Liver (tissue), 9 donors: Measurements from ENCODE around the gene PITX2. TPM values are rescaled to one million over a fixed set of nuclear protein-coding genes. Genes with fewer than 3 reads are reported as not detected.

Experiments
- DNase-seq: peaks from one replicate; pipeline ENCODE4 v3.0.0-alpha.2; 2017; ENCODE audit warnings: low spot score
- H3K27ac ChIP-seq, 2 donors: one replicate each; pipeline ENCODE4 v1.7.0; 2013; ENCODE audit warnings: inconsistent platforms in 2 of 2, low read length in 2 of 2, control low read depth in 1 of 2, low read depth in 1 of 2, mild to moderate bottlenecking in 1 of 2
- H3K27me3 ChIP-seq, 4 donors: one replicate each; pipeline versions ENCODE4 v1.6.1 to v1.7.0; 2013; ENCODE audit warnings: low read length in 3 of 4, inconsistent platforms in 1 of 4, mild to moderate bottlenecking in 1 of 4, moderate library complexity in 1 of 4; ENCODE audit not compliant: control insufficient read depth in 4 of 4, insufficient read depth in 4 of 4
- H3K36me3 ChIP-seq, 4 donors: one replicate each; pipeline versions ENCODE4 v1.6.1 to v1.7.0; 2013; ENCODE audit warnings: low read length in 3 of 4, mild to moderate bottlenecking in 3 of 4, low read depth in 1 of 4, moderate library complexity in 1 of 4; ENCODE audit not compliant: control insufficient read depth in 4 of 4, insufficient read depth in 3 of 4
- H3K4me1 ChIP-seq, 4 donors: one replicate each; pipeline versions ENCODE4 v1.6.1 to v1.7.0; 2013; ENCODE audit warnings: low read length in 3 of 4, mild to moderate bottlenecking in 3 of 4, moderate library complexity in 1 of 4; ENCODE audit not compliant: control insufficient read depth in 4 of 4, insufficient read depth in 4 of 4
- H3K4me3 ChIP-seq, 3 donors: one replicate each; pipeline versions ENCODE4 v1.6.1 to v1.7.0; 2013; ENCODE audit warnings: low read length in 3 of 3, control low read depth in 1 of 3, low read depth in 1 of 3, mild to moderate bottlenecking in 1 of 3
- H3K9ac ChIP-seq, 2 donors: one replicate each; pipeline ENCODE4 v1.7.0; 2013; ENCODE audit warnings: low read length in 2 of 2, mild to moderate bottlenecking in 2 of 2, moderate library complexity in 2 of 2, control low read depth in 1 of 2, low read depth in 1 of 2
- H3K9me3 ChIP-seq, 4 donors: one replicate each; pipeline versions ENCODE4 v1.6.1 to v1.7.0; 2013; ENCODE audit warnings: low read length in 3 of 4; ENCODE audit not compliant: control insufficient read depth in 4 of 4
- EGR1 ChIP-seq, 2 donors: IDR thresholded peaks; 2 replicates each; pipeline ENCODE4 v1.6.1; 2016 to 2018; ENCODE audit warnings: antibody characterized with exemption in 2 of 2, low read depth in 2 of 2
- FOXA1 ChIP-seq: IDR thresholded peaks from 2 replicates; pipeline ENCODE4 v1.6.1; 2016; ENCODE audit warnings: antibody characterized with exemption
- GABPA ChIP-seq, 2 donors: IDR thresholded peaks in 1 of 2; conservative IDR thresholded peaks in 1 of 2; 2 replicates each; pipeline ENCODE4 v1.6.1; 2016; ENCODE audit warnings: antibody characterized with exemption in 2 of 2, mild to moderate bottlenecking in 1 of 2, moderate library complexity in 1 of 2
- HNF4A ChIP-seq, 2 donors: conservative IDR thresholded peaks; 2 replicates each; pipeline ENCODE4 v1.6.1; 2016; ENCODE audit warnings: antibody characterized with exemption in 2 of 2, mild to moderate bottlenecking in 2 of 2
- HNF4G ChIP-seq: IDR thresholded peaks from 2 replicates; pipeline ENCODE4 v1.6.1; 2016; ENCODE audit warnings: antibody characterized with exemption
- JUND ChIP-seq, 2 donors: IDR thresholded peaks; 2 replicates each; pipeline ENCODE4 v1.6.1; 2016; ENCODE audit warnings: antibody characterized with exemption in 2 of 2
- RXRA ChIP-seq, 2 donors: IDR thresholded peaks; 2 replicates each; pipeline ENCODE4 v1.6.1; 2017 to 2018; ENCODE audit warnings: antibody characterized with exemption in 2 of 2, mild to moderate bottlenecking in 1 of 2
- SP1 ChIP-seq: IDR thresholded peaks from 2 replicates; pipeline ENCODE4 v1.6.1; 2018; ENCODE audit warnings: antibody characterized with exemption, mild to moderate bottlenecking
- TAF1 ChIP-seq: conservative IDR thresholded peaks from 2 replicates; pipeline ENCODE4 v1.6.1; 2016; ENCODE audit warnings: antibody characterized with exemption, mild to moderate bottlenecking
- WGBS: extraction: QIAGEN DNeasy Blood & Tissue Kit; methylation state at CpG from one replicate; pipeline ENCODE4 v1.1.7; 2013; 5-methylcytosine and 5-hydroxymethylcytosine counted together
- polyA plus RNA-seq, 2 donors: library from polyadenylated mRNA; stranded (reverse) in 1 of 2; unstranded in 1 of 2; fragments of 200-250 nt in 1 of 2; fragments of >200 nt in 1 of 2; fragmentation: Nextera tagmentation in 1 of 2; extraction: Ambion mirVana in 1 of 2; gene quantifications; one replicate each; pipeline versions ENCODE4 v1.2.1 to v1.2.3, GENCODE V29; 2013 to 2015
- total RNA-seq, 2 donors: library from RNA; depleted of rRNA; stranded (reverse); fragments of >200 nt; gene quantifications; one replicate each; pipeline ENCODE4 v1.2.3, GENCODE V29; 2014
- TF ChIP-seq, protein P1 (sequence below): IDR thresholded peaks from 2 replicates; pipeline ENCODE4 v1.6.1; 2016; ENCODE audit warnings: antibody characterized with exemption, mild to moderate bottlenecking
- TF ChIP-seq, protein P2 (sequence below): IDR thresholded peaks from 2 replicates; pipeline ENCODE4 v1.6.1; 2016; ENCODE audit warnings: antibody characterized with exemption
- TF ChIP-seq, protein P3 (sequence below): IDR thresholded peaks from 2 replicates; pipeline ENCODE4 v1.6.1; 2016; ENCODE audit warnings: antibody characterized with exemption
- donor health status: healthy.
- donor health status: healthy.
- donor health status: healthy.
- donor health status: healthy.
- donor health status: healthy.

PITX2 gene
- total and polyA plus RNA-seq, 4 donors, result 0.06 TPM; not detected in 3

DNA sequence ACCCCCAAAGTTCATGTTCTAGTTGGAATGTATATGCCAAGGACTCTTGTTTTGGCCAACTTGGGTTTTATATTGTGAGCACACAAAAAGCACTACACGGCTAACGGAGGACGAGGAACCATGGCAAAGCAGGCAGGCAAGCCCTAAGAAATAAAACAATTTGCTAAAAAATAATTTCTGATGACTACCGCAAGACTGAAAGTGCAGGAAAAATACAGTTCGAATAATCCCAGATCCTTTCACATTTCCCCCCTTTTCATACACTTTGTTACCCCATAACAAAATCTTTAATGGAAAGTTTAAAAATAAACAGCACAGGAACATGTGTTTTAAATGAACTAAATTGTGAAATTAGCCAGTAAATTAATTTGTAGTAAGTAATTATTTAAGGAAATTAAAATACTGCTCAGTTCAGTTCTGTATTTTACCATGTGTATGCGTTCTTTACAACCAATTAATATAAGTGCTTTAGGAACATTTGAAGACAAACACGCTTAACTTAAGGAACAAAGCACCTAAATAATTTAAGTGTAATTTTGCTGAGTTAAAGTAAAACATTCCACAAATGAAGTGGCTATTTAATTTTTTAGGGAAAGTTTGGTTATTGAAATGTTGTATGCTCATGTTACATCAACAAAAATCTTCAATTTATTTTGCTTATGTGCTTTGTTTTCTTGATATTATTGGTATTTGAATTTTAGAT is 12.4 kb upstream of the PITX2 start:
- no peak for DNase-seq
- Histone ChIP-seq H3K9ac (no peak overlapping the region), H3K4me1 (peaks cover 13 to 28% (median 21%) of the 10 kb centered on the region in 4 donors), H3K27me3 (peaks cover 0 to 62% (median 36%) of the 10 kb centered on the region in 4 donors), H3K27ac (no peak overlapping the region), H3K9me3 (peaks cover 0 to 10% (median 2%) of the 10 kb centered on the region in 4 donors), H3K4me3 (no peak overlapping the region), H3K36me3 (no peaks in the 10 kb centered on the region)
- TF ChIP-seq, protein P1, sequence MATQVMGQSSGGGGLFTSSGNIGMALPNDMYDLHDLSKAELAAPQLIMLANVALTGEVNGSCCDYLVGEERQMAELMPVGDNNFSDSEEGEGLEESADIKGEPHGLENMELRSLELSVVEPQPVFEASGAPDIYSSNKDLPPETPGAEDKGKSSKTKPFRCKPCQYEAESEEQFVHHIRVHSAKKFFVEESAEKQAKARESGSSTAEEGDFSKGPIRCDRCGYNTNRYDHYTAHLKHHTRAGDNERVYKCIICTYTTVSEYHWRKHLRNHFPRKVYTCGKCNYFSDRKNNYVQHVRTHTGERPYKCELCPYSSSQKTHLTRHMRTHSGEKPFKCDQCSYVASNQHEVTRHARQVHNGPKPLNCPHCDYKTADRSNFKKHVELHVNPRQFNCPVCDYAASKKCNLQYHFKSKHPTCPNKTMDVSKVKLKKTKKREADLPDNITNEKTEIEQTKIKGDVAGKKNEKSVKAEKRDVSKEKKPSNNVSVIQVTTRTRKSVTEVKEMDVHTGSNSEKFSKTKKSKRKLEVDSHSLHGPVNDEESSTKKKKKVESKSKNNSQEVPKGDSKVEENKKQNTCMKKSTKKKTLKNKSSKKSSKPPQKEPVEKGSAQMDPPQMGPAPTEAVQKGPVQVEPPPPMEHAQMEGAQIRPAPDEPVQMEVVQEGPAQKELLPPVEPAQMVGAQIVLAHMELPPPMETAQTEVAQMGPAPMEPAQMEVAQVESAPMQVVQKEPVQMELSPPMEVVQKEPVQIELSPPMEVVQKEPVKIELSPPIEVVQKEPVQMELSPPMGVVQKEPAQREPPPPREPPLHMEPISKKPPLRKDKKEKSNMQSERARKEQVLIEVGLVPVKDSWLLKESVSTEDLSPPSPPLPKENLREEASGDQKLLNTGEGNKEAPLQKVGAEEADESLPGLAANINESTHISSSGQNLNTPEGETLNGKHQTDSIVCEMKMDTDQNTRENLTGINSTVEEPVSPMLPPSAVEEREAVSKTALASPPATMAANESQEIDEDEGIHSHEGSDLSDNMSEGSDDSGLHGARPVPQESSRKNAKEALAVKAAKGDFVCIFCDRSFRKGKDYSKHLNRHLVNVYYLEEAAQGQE, result no peak
- 17% methylated on average over 7 of the region's 7 CpGs for WGBS

DNA sequence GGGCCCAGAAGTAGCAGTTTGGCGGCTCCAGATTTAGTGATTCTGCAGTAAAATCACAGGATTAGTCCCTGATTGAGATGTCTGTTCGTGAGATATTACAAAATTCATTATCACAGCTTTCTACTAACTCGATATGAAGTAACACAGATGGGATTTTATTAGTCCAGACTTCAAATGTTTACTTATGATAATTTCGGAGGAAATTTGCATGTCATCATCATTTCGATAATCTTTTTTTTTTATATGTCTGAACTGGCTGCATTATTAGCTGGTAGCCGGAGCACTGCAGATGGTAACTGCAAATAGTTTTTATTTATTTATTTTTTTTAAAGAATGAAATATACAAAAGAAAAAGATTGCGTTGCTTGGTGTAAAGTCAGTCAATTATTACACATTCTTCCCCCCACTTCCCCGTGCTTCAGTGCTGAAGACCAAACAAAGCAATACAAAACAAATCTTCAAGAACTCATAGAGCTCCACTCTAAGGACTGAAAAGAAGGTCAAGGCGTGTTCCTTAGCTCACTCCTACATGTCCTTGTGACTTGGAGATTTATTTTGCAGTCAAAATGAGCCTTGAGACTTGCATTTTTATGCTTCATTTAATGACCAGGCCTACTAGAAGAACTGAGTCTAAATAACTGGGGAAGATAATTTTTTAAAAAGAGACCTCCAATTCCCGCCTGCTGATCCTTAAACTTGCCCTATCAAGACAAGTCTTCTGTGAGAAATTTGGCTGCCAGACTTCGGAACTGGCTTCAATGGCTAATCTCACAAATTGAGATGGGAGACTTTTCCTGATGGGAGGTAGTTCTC is 11.7 kb upstream of the PITX2 start:
- no peak for DNase-seq
- no peak overlapping the region for H3K9ac ChIP-seq
- no peak overlapping the region for H3K27ac ChIP-seq
- no peaks in the 10 kb centered on the region for H3K36me3 ChIP-seq
- H3K9me3 ChIP-seq, result peaks cover 0 to 6% (median 1%) of the 10 kb centered on the region in 4 donors
- no peak overlapping the region for H3K4me3 ChIP-seq
- H3K4me1 ChIP-seq, result peaks cover 13 to 28% (median 21%) of the 10 kb centered on the region in 4 donors
- peaks cover 0 to 62% (median 31%) of the 10 kb centered on the region in 4 donors for H3K27me3 ChIP-seq
- WGBS, result 17% methylated on average over 11 of the region's 11 CpGs
- TF ChIP-seq HNF4A (conservative IDR thresholded peaks at IDR 0.05) (no peak), FOXA1 (no peak), GABPA (IDR thresholded peaks at IDR 0.05 in 1 of 2, conservative IDR thresholded peaks at IDR 0.05 in 1 of 2) (no peak), TAF1 (no peak), EGR1 (IDR thresholded peaks at IDR 0.05; ENCODE audit: low read depth in 2 of 2) (no peak), JUND (IDR thresholded peaks at IDR 0.05) (no peak), SP1 (no peak), RXRA (IDR thresholded peaks at IDR 0.05) (no peak), HNF4G (no peak)
- TF ChIP-seq, protein P1, result no peak
- TF ChIP-seq, protein P2, sequence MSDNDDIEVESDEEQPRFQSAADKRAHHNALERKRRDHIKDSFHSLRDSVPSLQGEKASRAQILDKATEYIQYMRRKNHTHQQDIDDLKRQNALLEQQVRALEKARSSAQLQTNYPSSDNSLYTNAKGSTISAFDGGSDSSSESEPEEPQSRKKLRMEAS, result no peak
- TF ChIP-seq, protein P3, sequence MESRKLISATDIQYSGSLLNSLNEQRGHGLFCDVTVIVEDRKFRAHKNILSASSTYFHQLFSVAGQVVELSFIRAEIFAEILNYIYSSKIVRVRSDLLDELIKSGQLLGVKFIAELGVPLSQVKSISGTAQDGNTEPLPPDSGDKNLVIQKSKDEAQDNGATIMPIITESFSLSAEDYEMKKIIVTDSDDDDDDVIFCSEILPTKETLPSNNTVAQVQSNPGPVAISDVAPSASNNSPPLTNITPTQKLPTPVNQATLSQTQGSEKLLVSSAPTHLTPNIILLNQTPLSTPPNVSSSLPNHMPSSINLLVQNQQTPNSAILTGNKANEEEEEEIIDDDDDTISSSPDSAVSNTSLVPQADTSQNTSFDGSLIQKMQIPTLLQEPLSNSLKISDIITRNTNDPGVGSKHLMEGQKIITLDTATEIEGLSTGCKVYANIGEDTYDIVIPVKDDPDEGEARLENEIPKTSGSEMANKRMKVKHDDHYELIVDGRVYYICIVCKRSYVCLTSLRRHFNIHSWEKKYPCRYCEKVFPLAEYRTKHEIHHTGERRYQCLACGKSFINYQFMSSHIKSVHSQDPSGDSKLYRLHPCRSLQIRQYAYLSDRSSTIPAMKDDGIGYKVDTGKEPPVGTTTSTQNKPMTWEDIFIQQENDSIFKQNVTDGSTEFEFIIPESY, result no peak
